ENCODE results near the gene MAT2A.
"Not testable (repeated sequence)": the region's sequence is repeated elsewhere in the genome, so short reads cannot be mapped to it uniquely, and the experiment has no call there.

Gene MAT2A

DNA sequence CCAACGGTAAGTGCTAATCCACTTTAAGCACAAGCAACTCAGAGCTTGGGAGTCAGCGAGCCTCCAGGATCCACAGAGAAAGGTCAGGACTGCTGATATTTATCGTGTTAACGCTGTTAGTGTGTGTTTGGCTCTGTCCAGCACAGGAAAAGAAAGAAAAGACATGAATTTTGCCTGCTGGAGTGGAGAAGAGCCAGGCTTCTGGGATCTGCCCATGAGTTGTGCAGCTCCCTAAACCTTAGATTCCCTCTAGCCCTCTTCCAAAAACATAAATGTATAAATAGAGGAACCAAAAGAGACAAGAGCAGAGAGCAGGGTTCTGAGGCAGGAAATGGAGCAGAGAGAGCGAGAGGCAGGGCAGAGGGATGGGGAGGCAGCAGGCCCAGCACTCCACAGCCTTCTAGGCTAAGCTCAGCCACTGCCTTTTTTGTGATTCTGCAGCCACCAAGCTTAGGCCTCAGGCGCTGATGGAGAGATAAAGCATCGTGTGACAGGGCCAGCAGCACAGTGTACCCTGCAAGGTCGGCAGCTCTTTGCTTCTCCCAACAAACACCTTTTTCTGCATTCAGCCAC is 14.5 kb upstream of the MAT2A start:
- peak; percentile 19 for DNase-seq (ENCODE audit: low spot score)

DNA sequence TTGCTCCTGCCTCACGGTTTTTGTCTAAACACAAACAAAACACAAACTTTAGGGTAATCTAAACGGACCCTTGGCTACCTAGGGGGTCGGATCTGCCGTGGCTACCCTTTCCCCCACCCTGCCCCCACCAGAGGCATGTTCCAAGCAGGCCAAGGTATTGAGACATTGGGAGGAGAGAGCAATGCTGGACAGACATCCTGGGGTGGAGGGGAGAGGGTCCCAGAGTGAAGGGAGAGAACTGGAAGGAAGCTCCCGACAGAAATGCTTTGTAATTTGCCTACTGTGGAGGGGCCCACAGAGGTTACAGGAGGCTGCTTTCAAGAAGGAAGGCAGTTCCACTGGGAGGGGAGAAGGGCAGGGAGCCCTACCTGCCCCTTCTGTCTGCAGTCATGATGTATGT is 13.9 kb upstream of the MAT2A start:
- DNase-seq (ENCODE audit: low spot score), result no peak

DNA sequence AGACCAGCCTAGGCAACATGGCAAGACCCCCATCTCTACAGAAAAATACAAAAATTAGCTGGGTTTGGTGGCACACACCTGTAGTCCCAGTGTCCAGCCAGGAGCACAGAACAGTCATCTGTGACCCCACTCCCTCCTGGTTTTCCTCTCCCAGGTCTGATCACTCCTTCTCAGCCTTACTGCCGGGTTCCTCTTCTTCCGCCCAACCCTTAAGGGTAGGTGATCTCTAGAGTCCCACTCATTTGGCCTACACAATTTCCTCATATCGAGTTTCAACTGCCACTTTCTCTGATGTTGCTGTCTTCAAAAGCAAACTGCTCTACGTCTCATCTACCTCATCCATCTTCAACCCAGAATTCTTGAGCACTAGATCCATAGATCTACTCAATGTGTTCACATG is 13.4 kb upstream of the MAT2A start:
- no peak for DNase-seq (ENCODE audit: low spot score)

DNA sequence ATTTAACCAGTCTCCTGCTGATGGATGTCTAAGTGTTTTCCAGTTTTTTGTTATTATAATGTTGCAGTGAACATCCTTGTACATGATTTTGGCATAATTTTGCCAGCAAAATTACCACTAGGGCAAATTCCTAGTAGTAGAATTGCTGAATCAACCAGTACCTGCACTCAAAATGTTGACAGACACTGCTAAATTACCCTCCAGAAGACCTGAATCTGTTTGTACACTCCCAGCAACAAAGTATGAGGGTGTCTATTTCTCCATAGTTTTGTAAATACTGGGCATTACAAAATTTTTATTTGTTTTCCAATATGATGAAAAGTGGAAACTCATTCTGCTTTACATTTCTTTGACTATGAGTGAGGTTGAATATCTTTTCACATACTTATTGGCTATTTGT is 11.2 kb upstream of the MAT2A start:
- no peak for DNase-seq (ENCODE audit: low spot score)

DNA sequence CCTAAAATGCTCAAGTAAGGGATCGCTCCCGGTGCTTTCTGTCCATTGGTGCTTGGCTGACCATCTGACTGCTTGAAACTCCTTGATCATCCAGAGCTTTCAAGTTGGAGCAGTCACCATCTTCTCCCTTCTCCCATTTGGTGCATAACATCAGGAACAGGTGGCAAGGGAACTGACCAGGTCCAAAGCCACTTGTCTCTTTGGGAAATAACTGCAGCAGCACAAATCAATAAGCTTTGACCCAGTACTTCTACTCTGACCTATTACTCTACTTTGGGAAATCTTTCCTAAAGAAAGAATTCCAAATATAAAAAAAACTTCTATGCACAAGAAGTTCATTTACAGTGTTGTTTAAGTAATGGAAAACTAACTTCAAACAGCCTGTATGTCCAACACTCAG is 10.6 kb upstream of the MAT2A start:
- DNase-seq (ENCODE audit: low spot score), result no peak

DNA sequence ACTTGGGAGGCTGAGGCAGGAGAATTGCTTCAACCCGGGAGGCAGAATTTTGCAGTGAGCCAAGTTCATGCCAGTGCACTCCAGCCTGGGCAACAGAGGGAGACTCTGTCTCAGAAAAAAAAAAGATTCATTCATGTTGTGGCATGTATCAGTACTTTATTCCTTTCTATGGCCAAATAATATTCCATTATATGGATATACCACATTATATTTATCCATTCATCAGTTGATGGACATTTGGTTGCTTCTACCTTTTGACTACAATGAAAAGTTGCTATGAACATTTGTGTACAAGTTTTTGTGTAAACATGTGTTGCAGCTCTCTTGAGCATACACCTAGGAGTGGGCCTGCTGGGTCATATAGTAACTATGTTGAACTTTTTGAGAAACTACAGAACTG is 9.2 kb upstream of the MAT2A start:
- no peak for DNase-seq (ENCODE audit: low spot score)

DNA sequence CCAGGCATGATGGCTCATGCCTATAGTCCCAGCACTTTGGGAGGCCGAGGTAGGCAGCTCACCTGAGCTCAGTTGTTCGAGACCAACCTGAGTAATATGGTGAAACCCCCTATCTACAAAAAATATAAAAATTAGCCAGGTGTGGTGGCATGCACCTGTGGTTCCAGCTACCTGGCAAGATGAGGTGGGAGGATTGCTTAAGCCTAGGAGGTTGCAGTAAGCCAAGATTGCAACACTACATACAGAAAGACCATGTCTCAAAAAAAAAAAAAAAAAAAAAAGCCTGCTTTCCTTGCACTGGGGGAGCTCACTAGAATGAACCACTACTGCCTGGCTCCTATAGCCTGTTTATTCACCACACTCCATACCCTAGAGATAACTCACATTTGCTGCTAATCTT is 7.4 kb upstream of the MAT2A start:
- no peak for DNase-seq (ENCODE audit: low spot score)

DNA sequence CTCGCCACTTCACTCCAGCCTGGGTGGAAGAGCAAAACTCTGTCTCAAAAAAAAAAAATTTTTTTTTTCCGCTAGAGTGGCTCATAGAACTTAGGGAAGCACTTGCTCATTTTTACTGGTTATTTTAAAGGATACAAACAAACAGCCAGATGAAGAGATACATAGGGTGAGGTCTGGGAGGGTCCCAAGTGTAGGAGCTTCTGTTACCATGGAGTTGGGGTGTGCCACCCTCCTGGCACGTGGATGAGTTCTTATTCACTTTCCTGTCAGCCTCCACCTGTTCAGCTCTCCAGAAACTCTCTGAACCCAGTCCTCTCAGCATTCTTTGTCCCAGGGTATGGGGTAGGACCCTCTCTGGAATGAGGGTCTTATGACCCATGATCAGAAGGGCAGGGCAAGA is 4.9 kb upstream of the MAT2A start:
- DNase-seq (ENCODE audit: low spot score), result no peak

DNA sequence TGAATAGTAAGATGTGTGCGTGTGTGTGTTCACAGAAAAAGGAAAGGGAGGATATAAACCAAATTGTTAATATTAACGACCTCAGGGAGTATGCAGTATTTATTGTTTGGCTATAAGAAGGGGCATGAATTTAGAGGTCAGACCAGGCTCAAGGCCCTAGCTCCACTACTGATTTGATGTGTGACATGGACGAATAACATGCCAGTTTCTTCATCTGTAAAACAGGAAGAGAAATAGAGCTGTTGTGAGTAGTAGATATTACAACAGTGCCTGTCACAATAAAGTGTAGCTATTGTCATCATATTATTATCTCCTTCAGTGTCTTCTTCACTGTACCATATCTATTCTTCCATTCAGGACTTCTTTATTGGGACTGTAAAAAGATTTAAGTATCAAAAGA is 4.1 kb upstream of the MAT2A start:
- DNase-seq (ENCODE audit: low spot score), result peak; percentile 32

DNA sequence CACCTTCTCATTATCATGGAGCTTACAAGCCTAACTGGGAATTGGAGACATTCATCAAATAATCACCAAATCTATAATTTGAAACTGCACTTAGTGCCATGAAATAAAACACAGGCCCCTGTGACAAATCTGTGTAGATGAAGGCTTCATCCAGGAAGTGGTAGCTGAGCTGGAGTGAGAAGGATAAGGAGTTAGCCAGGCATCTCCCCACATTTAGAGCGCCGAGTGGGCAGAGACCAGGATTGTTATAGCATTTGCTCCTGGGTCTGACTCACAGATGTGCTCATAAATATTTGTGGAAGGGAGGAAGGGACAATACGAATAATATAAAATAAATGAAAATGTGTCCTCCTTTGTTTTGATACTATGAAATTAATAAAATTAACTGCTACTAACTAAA is 2.5 kb upstream of the MAT2A start:
- no peak for DNase-seq (ENCODE audit: low spot score)

DNA sequence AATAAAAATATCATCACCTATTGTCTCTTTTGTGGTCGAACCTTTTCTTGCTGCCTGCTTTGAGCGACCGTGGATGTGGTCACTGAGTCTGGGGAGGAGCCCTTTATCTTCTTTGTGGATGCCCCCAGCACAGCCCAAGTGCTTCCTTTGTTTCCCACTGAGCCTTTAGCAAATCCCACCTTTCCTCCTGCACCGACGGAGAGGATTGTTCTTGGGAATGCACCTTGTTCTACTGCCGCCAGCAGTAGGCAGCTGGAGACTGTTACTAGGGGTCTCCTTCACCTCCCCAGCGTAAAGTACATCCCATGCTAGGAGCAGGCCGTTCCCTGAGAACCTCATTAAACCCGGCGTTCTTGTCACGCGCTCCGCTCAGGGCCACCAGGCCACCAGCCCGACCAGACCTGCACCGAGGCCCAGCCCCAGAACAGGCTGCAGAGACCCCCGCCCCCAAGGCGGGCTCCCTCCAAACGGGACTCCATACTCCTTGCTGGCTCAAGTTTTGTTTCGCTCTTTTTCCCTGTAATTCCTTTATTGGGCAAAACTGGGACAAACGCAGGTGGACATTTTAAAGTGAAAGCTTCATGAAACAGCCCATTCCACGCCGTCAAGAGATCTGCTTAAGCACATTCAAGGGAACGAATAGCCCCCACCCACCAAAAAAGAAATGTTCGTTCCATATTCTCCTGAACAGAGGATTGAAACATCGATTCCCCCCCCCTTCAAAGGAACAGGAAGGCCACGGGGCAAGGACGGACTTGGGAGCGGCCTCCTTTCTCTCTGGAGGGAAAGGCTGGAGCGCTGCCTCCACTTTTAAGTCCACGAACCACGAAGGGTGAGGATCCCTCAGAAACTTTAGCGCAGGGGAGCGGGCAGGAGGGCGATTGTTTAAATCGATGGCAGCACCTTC is 1.1 kb upstream of the MAT2A start:
- DNase-seq (ENCODE audit: low spot score), result peak; percentile 71

DNA sequence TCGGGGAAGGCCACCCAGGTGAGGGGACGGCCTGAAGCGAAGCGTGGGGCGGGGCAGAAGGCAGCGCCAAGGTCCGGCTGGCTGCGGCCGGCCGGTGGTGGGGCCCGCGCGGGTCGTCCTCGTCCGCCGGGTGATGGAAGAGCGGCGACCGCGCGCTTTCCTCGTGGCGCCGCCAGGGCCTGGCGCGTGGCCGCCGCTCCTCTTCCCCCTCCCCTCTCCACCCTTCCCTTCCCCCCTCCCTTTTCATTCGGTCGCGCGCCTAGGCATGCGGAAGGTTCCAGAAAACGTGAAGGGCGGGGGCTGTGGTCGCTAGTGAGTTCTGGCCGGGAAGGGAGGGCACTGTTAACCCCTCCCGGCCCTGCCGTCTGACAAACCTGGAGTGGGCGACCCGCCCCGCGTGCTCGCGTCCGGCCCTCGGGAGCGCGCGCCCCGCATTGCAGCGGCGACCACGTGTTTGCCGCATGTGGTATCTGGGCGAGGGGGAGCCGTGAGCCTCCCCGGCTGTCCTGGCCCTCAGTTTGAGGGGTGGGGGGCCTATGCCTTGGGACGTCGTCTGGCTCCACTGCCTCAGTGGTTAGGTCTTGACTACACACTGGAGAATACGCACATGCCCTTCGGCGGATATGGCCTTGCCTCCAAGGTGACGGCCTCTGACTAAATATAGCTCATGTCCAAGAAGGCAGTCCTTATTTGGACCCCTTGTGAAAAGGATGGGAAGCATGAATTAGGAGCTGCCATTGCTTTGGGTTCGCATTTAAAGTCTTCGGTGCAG is 579 bp downstream of the MAT2A start:
- DNase-seq (ENCODE audit: low spot score), result peak; percentile 70

DNA sequence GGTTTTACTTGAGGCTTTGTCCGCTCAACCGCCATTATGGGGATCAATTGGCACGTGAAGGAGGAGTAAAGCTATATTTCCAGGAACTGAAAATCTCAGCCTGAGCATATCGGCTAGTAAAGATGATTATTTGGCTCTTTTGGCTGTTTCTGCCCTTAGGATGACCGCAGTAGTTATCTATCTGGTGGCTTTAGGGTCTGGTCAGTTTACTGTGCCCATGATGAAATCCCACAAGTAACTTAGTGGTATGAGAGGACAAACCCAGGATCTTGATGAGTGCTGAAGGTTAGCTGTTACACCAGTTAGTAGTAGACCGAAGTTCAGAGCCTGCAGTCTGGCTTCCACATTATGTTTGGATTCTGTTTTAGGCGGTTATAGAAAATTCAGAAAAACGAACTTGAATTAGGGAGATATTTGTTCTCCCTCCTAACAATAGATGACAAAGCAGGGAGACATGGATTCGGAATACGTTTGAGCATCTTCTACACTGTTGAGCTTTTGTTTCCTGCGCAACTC is 1.2 kb downstream of the MAT2A start:
- DNase-seq (ENCODE audit: low spot score), result peak; percentile 49

DNA sequence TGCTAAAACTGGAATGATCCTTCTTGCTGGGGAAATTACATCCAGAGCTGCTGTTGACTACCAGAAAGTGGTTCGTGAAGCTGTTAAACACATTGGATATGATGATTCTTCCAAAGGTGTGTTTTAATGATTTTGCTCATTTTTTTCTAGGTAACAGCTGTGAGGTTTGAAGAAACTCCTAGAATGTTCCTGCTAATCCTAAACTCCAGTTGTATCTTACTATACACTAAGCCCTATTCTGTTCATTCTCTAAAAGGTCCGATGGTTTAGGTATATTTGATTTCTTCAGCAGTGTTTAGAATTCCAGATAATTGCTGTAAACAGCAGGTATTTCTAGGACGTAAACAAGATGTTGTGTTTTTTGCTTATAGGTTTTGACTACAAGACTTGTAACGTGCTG is 2.3 kb downstream of the MAT2A start:
- no peak for DNase-seq (ENCODE audit: low spot score)

DNA sequence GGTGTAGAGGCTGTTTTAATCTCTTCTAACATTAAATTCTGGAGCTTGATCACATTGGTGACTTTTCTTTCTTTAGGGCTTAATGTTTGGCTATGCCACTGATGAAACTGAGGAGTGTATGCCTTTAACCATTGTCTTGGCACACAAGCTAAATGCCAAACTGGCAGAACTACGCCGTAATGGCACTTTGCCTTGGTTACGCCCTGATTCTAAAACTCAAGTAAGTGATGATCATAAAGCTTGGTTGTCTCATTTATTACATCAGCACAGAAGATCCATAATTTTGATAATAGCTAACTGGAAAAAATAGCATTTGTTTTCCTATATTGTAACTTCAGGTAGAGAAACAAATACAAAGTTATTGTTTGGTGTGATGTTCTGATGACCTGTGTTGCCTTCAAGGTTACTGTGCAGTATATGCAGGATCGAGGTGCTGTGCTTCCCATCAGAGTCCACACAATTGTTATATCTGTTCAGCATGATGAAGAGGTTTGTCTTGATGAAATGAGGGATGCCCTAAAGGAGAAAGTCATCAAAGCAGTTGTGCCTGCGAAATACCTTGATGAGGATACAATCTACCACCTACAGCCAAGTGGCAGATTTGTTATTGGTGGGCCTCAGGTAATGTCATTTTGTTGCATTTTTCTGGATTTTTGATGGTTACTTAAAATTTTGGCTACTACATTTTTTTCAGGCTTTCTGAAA is 2.9 kb downstream of the MAT2A start:
- no peak for DNase-seq (ENCODE audit: low spot score)

DNA sequence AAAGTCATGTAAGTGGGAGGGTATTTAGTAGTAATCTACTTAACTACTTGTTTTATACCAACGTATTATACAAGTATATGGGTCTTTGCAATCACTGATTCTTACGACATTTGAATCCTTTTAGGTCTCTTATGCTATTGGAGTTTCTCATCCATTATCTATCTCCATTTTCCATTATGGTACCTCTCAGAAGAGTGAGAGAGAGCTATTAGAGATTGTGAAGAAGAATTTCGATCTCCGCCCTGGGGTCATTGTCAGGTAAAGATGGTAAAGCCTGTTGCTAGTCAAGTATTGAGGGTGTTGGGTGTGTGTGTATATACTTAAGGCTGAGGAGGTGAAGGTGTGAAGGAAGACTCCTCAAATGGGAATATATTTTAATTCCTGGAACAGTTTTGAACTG is 3.8 kb downstream of the MAT2A start:
- DNase-seq (ENCODE audit: low spot score), result no peak

DNA sequence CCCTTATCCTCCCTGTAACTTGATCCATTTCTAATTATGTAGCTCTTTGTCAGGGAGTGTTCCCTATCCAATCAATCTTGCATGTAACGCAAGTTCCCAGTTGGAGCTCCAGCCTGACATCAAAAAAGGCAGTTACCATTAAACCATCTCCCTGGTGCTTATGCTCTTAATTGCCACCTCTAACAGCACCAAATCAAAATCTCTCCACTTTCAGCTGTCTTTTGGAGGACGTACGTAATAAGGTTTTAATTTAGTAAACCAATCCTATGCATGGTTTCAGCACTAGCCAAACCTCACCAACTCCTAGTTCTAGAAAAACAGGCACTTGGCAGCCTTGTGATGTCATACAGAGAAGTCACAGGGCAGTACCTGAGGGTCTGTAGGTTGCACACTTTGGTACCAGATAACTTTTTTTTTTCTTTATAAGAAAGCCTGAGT is 5.3 kb downstream of the MAT2A start:
- not testable (repeated sequence) for DNase-seq (ENCODE audit: low spot score)

DNA sequence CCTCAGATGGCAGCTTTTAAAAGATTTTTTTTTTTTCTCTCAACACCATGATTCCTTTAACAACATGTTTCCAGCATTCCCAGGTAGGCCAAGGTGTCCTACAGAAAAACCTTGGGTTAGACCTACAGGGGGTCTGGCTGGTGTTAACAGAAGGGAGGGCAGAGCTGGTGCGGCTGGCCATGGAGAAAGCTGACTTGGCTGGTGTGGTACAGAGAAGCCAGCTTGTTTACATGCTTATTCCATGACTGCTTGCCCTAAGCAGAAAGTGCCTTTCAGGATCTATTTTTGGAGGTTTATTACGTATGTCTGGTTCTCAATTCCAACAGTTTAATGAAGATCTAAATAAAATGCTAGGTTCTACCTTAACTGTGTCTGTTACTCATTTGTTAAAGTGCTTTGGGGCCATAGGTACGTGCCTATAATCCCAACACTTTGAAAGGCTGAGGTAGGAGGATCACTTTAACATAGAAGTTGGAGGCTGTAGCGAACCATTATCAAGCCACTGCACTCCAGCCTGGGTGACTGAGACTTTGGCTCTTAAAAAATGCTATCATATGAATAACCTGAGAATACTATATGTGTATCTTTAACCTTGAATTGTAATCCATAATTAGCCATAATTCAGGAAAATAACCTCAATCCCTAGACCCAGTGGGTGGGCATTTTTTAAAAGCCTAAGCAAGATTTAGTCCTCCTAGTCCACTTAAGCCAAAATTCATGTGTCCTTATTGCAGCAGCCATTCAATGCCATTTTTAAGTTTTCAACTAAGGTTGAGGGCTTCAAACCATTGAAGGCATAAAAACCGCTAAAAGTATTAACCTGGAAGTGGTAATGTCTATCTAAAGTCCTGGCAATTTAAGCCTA is 6.2 kb downstream of the MAT2A start:
- not testable (repeated sequence) for DNase-seq (ENCODE audit: low spot score)

DNA sequence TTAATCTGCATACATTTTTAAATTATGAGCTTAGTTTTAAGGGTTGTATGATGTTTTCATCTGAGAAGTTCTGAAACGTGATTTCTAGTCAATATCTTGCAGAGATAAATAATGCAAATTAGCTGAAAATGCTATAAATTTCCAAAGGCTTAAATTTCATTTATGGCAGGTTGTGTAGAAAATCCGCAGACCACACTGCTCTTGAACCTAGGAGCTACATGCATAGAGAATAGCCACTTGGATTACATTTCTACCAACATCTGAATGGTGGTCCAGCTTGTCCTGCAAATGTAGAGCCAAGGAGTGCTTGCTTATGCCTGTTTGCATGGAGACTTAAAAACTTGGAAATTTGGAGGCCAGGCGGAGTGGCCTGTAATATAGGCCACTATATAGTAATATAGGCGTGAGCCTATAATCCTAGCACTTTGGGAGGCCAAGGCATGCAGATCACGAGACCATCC is 6.8 kb downstream of the MAT2A start:
- no peak for DNase-seq (ENCODE audit: low spot score)

DNA sequence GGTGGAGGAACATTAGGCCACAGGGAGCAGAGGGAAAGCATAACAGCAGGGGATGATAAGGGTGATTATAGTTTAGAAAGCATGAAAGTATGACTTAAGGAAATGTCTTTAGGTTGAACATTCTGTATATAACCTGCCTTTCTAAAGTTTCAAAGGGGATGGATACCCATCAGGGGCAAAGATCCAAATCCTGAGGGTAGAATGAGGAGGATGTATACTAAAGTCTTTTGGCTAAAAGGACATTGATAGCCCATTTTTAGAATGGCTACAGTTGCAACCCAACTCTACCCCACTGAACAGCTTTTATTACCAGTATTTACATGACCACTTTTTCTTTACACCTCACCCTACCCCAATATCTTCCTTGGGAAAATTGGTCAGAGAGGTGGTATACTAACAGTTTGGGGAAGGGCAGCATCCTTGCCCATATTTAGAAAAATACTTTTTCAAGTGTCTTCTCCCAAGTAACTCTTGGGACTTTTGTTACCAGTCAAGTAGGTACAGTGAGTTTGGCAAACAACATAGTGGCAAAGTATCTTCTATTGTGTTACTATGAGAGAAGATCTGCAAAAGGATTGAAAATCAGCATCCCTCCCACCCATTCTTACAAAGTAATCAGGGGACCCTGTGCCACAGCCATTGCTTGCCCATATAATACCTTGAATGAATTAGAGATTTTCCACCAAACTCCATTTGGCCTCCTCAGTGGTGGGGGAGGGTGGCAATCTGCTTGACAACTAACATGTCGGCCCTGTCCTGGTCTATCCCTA is 8.3 kb downstream of the MAT2A start:
- peak; percentile 28 for DNase-seq (ENCODE audit: low spot score)
